Natural killer cell (primary cell): ENCODE results near the gene WFIKKN1. TPM values are rescaled to one million over a fixed set of nuclear protein-coding genes. Genes with fewer than 3 reads are reported as not detected.

Experiments
- ATAC-seq, 3 donors: fragments of 150-1000 bp in 2 of 3; fragments of 200-7000 bp in 1 of 3; cut with Tn5 transposase; 1 replicate in 1 of 3; 2 replicates in 2 of 3; pipeline ENCODE4 v1.10.0; 2021; ENCODE audit warnings: mild to moderate bottlenecking in 2 of 3, moderate library complexity in 2 of 3
- DNase-seq, 2 donors: peaks; one replicate each; pipeline versions ENCODE4 v3.0.0 to v3.0.0-alpha.2; 2013 to 2021; ENCODE audit warnings: mixed read lengths in 1 of 2
- H3K27ac ChIP-seq: one replicate; pipeline ENCODE4 v1.5.1; 2013; ENCODE audit warnings: mild to moderate bottlenecking, low read length
- H3K27me3 ChIP-seq: one replicate; pipeline ENCODE4 v1.6.1; 2013; ENCODE audit warnings: low read length; ENCODE audit not compliant: control insufficient read depth, insufficient read depth
- H3K36me3 ChIP-seq: one replicate; pipeline ENCODE4 v1.6.1; 2013; ENCODE audit warnings: low read length; ENCODE audit not compliant: control insufficient read depth, insufficient read depth
- H3K4me1 ChIP-seq: one replicate; pipeline ENCODE4 v1.6.1; 2013; ENCODE audit warnings: low read length; ENCODE audit not compliant: control insufficient read depth, insufficient read depth
- H3K4me3 ChIP-seq: one replicate; pipeline ENCODE4 v1.5.1; 2013; ENCODE audit warnings: low read length
- H3K9me3 ChIP-seq: one replicate; pipeline ENCODE4 v1.6.1; 2013; ENCODE audit warnings: low read length; ENCODE audit not compliant: control insufficient read depth, insufficient read depth
- H3K27ac Mint-ChIP-seq, 2 donors: one replicate each; pipeline ENCODE4 v1.8.0; 2022; ENCODE audit warnings: mild to moderate bottlenecking in 2 of 2, mixed read lengths in 2 of 2, moderate library complexity in 1 of 2
- H3K27me3 Mint-ChIP-seq, 2 donors: one replicate each; pipeline ENCODE4 v1.8.0; 2022; ENCODE audit warnings: low read depth in 2 of 2, mixed read lengths in 2 of 2
- H3K36me3 Mint-ChIP-seq: one replicate; pipeline ENCODE4 v1.8.0; 2022; ENCODE audit warnings: mixed read lengths
- H3K4me1 Mint-ChIP-seq, 2 donors: one replicate each; pipeline ENCODE4 v1.8.0; 2022; ENCODE audit warnings: mixed read lengths in 2 of 2
- H3K4me3 Mint-ChIP-seq: one replicate; pipeline ENCODE4 v1.8.0; 2022; ENCODE audit warnings: mild to moderate bottlenecking, moderate library complexity, mixed read lengths
- H3K9me3 Mint-ChIP-seq, 2 donors: one replicate each; pipeline ENCODE4 v1.8.0; 2022; ENCODE audit warnings: mixed read lengths in 2 of 2
- CTCF ChIP-seq: fragments of 200-600 bp; IDR thresholded peaks from one replicate; pipeline ENCODE4 v1.8.0; 2022; ENCODE audit warnings: antibody characterized with exemption
- WGBS: methylation state at CpG from one replicate; pipeline ENCODE4 v1.1.7; 2013; ENCODE audit warnings: missing lambda C conversion rate; ENCODE audit not compliant: insufficient coverage; 5-methylcytosine and 5-hydroxymethylcytosine counted together
- intact Hi-C: fragments of 100-400 bp; cut with micrococcal nuclease; formaldehyde crosslinking; loops from one replicate; pipeline ENCODE4 v1.14.2; 2022
- total RNA-seq, 4 donors: library from RNA; stranded (reverse); fragments of 120-200 nt in 1 of 4; gene quantifications; one replicate each; pipeline versions ENCODE4 v1.2.3 to v1.2.4, GENCODE V29; 2013 to 2022

The WFIKKN1 gene
- total RNA-seq, 3 donors from 2014 or later (not counting 1 experiment from before 2014, with no cell fraction given) = 0.60 to 1.7 (median 0.75) TPM

GRCh38 chr16:640614-641013 lies 9.8 kb downstream of the WFIKKN1 start:
- H3K27ac Mint-ChIP-seq = peak overlapping the region in 1 of 2 donors; percentile 38
- peaks cover 34% of the 10 kb centered on the region for H3K4me1 ChIP-seq
- no peak overlapping the region for H3K27ac ChIP-seq
- no peaks in the 10 kb centered on the region for H3K9me3 Mint-ChIP-seq
- intact Hi-C loops = no loop called here
- H3K36me3 ChIP-seq = no peaks in the 10 kb centered on the region
- peak overlapping the region; percentile 67 for H3K4me3 Mint-ChIP-seq
- H3K27me3 Mint-ChIP-seq = peaks cover 0 to 3% of the 10 kb centered on the region in 2 donors
- no peaks in the 10 kb centered on the region for H3K36me3 Mint-ChIP-seq
- WGBS = 98% methylated on average over 3 of the region's 5 CpGs
- ATAC-seq (no peak), DNase-seq (no peak)
- peaks cover 7 to 20% of the 10 kb centered on the region in 2 donors for H3K4me1 Mint-ChIP-seq
- no peaks in the 10 kb centered on the region for H3K9me3 ChIP-seq
- H3K27me3 ChIP-seq = no peaks in the 10 kb centered on the region
- H3K4me3 ChIP-seq = no peak overlapping the region
- no peak for TF ChIP-seq CTCF

GRCh38 chr16:641326-642188 lies 10.8 kb downstream of the WFIKKN1 start, which contains the start of gene MCRIP2:
Gene MCRIP2, plus strand, starts transcription at chr16:641828. Its CDS starts 164 bp downstream, at chr16:641992.
- peaks cover 4 to 17% of the 10 kb centered on the region in 2 donors for H3K4me1 Mint-ChIP-seq
- Histone ChIP-seq H3K4me1 (peaks cover 32% of the 10 kb centered on the region), H3K4me3 (peak within 1 kb of the TSS; percentile 42), H3K27me3 (no peaks in the 10 kb centered on the region), H3K9me3 (no peaks in the 10 kb centered on the region), H3K27ac (no peak within 1 kb of the TSS), H3K36me3 (no peaks in the 10 kb centered on the region)
- intact Hi-C loops = no loop called here
- no peaks in the 10 kb centered on the region for H3K9me3 Mint-ChIP-seq
- peaks cover 0 to 2% of the 10 kb centered on the region in 2 donors for H3K27me3 Mint-ChIP-seq
- ATAC-seq = peak; percentile 37 to 52 (median 41)
- no peak for TF ChIP-seq CTCF
- no peaks in the 10 kb centered on the region for H3K36me3 Mint-ChIP-seq
- peak; percentile 68 to 75 for DNase-seq
- WGBS = under 1% methylated on average over 80 of the region's 81 CpGs
- H3K4me3 Mint-ChIP-seq = peak within 1 kb of the TSS; percentile 75
- H3K27ac Mint-ChIP-seq = peak within 1 kb of the TSS in 1 of 2 donors; percentile 38

GRCh38 chr16:642189-643049 lies 11.6 kb downstream of the WFIKKN1 start:
- Mint-ChIP-seq H3K27ac (no peak overlapping the region), H3K36me3 (no peaks in the 10 kb centered on the region), H3K9me3 (no peaks in the 10 kb centered on the region), H3K4me1 (peaks cover 0 to 13% of the 10 kb centered on the region in 2 donors), H3K27me3 (no peaks in the 10 kb centered on the region), H3K4me3 (peak overlapping the region; percentile 75)
- TF ChIP-seq CTCF = no peak
- H3K9me3 ChIP-seq = no peaks in the 10 kb centered on the region
- intact Hi-C loops = no loop called here
- no peaks in the 10 kb centered on the region for H3K27me3 ChIP-seq
- H3K27ac ChIP-seq = no peak overlapping the region
- peak in 1 of 2 donors; percentile 42 for DNase-seq
- WGBS = 8% methylated on average over 72 of the region's 72 CpGs
- no peaks in the 10 kb centered on the region for H3K36me3 ChIP-seq
- ATAC-seq = peak; percentile 47 to 71 (median 61)
- H3K4me3 ChIP-seq = peak overlapping the region; percentile 42
- H3K4me1 ChIP-seq = peaks cover 31% of the 10 kb centered on the region
